ENCODE results near the gene TMEM107.

The TMEM107 gene

DNA sequence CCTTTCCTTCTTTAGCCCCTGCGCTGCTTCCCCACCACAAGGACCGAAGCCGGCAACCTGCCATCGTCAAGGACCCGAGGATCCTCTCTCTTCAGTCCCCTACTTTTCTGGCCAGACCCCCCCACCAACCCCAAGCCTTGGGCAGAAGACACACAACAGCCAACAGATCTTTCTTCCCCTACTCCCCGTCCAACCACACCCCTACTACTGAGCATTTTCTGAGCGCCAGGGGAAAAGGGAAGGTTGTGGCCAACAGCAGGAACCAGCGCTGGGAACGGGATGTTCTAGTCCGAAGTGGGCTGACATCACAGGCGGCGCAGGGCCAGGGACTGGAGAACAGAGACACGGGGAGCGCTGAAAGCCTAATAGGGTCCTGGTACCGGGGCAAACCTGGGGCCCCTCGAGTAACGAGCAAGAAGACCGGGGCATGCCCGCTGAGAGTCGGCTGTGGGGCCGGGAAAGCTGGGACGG lies 24.5 kb downstream of the TMEM107 start:
- no peak for DNase-seq
- H3K27me3 ChIP-seq (replicated peaks; ENCODE audit: insufficient read depth, low read length) = no peaks in the 10 kb centered on the region
- H3K36me3 ChIP-seq (replicated peaks; ENCODE audit: insufficient read depth, low read length) = no peaks in the 10 kb centered on the region; the same call in 1 of the 2 replicates
- H3K27ac ChIP-seq (ENCODE audit: low read length) = peak overlapping the region; percentile 81
- H3K9me2 ChIP-seq (replicated peaks; ENCODE audit: insufficient read depth, low read length) = no peaks in the 10 kb centered on the region
- peaks cover 21% of the 10 kb centered on the region for H3K4me1 ChIP-seq (ENCODE audit: low read length)
- peak overlapping the region; percentile 97 for H3K4me2 ChIP-seq (ENCODE audit: low read depth, low read length)
- H3F3A ChIP-seq (ENCODE audit: insufficient read depth, low read length) = peaks cover 8% of the 10 kb centered on the region
- H3K4me3 ChIP-seq (ENCODE audit: low read length) = peak overlapping the region; percentile 76
- peak overlapping the region; percentile 26 for H2AFZ ChIP-seq (ENCODE audit: low read length)
- H4K20me1 ChIP-seq (ENCODE audit: insufficient read depth, low read length) = no peaks in the 10 kb centered on the region
- no peaks in the 10 kb centered on the region for H3K9me3 ChIP-seq (replicated peaks; ENCODE audit: insufficient read depth, low read length)
- TF ChIP-seq EZH2 (optimal IDR thresholded peaks at IDR 0.05; ENCODE audit: low read depth, low read length) = no peak
- TF ChIP-seq EZH2phosphoT487 (IDR thresholded peaks at IDR 0.05; ENCODE audit: low read length) = no peak
- peaks cover 32% of the 10 kb centered on the region for H3K79me2 ChIP-seq (ENCODE audit: low read length)
- H3K9ac ChIP-seq (ENCODE audit: low read length) = peak overlapping the region; percentile 84

DNA sequence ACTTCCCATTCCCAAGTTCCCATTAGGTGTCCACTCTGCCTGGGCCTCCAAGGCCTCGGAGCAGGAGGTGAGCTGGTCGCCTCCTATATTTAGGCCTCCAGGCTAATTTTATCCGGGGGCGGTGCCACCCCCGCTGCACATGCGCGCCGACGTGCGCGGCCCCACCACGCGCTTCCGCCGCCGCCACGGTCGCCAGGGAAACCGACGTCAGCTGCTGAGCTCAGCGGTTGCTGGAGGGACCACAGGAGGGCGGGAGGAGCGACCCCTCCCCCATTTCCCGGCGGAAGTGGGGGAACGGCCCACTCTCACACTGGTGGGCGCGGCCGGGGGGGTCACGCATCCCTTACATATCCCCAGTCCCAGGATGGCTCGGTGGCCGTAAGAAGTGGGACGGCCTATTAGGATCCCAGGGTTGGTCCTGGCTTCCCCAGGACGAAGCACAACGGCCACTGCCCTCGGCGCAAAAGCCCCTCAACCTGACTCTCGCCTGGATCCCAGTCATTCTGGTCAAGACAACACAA lies 25.0 kb downstream of the TMEM107 start:
- Histone ChIP-seq H4K20me1 (ENCODE audit: insufficient read depth, low read length) (no peaks in the 10 kb centered on the region), H3K4me3 (ENCODE audit: low read length) (peak overlapping the region; percentile 76), H2AFZ (ENCODE audit: low read length) (peak overlapping the region; percentile 26; the same call in 1 of the 2 replicates), H3K9ac (ENCODE audit: low read length) (peak overlapping the region; percentile 84), H3K9me2 (replicated peaks; ENCODE audit: insufficient read depth, low read length) (no peaks in the 10 kb centered on the region), H3K36me3 (replicated peaks; ENCODE audit: insufficient read depth, low read length) (no peaks in the 10 kb centered on the region; the same call in 1 of the 2 replicates), H3F3A (ENCODE audit: insufficient read depth, low read length) (peaks cover 8% of the 10 kb centered on the region), H3K79me2 (ENCODE audit: low read length) (peaks cover 32% of the 10 kb centered on the region), H3K27me3 (replicated peaks; ENCODE audit: insufficient read depth, low read length) (no peaks in the 10 kb centered on the region), H3K27ac (ENCODE audit: low read length) (peak overlapping the region; percentile 81), H3K4me2 (ENCODE audit: low read depth, low read length) (peak overlapping the region; percentile 97), H3K9me3 (replicated peaks; ENCODE audit: insufficient read depth, low read length) (no peaks in the 10 kb centered on the region), H3K4me1 (ENCODE audit: low read length) (peaks cover 21% of the 10 kb centered on the region)
- TF ChIP-seq EZH2phosphoT487 (IDR thresholded peaks at IDR 0.05; ENCODE audit: low read length) (no peak), EZH2 (optimal IDR thresholded peaks at IDR 0.05; ENCODE audit: low read depth, low read length) (no peak)
- TF ChIP-seq, protein P1, sequence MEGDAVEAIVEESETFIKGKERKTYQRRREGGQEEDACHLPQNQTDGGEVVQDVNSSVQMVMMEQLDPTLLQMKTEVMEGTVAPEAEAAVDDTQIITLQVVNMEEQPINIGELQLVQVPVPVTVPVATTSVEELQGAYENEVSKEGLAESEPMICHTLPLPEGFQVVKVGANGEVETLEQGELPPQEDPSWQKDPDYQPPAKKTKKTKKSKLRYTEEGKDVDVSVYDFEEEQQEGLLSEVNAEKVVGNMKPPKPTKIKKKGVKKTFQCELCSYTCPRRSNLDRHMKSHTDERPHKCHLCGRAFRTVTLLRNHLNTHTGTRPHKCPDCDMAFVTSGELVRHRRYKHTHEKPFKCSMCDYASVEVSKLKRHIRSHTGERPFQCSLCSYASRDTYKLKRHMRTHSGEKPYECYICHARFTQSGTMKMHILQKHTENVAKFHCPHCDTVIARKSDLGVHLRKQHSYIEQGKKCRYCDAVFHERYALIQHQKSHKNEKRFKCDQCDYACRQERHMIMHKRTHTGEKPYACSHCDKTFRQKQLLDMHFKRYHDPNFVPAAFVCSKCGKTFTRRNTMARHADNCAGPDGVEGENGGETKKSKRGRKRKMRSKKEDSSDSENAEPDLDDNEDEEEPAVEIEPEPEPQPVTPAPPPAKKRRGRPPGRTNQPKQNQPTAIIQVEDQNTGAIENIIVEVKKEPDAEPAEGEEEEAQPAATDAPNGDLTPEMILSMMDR (IDR thresholded peaks at IDR 0.05; ENCODE audit: low read length) = no peak
- DNase-seq = peak; percentile 89

DNA sequence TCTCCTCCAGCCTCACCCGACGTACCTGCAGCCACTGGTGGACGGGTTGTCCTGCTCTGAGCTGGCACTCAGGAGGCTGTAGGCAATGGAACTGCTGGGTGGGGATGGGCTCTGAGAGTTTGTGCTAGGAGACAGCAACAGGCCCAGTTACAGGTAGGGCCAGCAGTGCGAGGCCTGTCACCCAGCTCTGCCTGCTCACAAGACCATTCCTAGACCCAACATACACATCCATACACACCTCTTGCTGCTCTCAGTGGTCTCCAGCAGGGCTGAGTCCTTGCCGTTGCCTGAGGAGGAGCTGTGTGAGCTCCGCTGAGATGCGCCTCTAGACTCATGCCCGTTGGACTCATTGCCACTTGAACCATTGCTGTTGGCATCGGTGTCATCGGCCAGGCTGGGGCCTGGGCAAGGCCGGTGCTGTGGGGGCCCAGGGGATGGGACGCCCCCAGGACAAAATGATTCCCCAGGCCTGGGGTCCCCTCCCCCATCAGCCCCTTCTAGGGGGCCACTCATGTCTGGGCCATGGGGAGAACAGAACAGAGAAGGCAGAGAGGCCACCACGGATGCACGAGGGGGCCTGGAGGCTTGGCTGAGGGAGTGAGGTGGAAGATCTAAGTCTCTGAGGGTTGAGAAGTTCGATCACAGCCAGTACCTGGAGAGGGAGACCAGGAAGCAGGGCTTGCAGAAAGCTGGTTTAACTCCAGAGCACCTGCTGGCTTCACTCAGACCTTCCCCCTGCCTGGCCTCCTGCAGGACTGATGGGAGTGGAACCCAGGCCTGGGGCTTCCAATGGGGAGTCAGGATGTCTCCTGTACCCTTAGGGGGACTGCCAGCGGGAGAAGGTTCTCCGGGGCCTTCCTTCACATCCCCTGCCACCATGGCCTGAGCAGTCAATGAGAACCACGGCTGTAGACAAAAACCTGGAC lies 25.7 kb downstream of the TMEM107 start:
- H3K9me3 ChIP-seq (replicated peaks; ENCODE audit: insufficient read depth, low read length) = no peaks in the 10 kb centered on the region
- H3K36me3 ChIP-seq (replicated peaks; ENCODE audit: insufficient read depth, low read length) = no peaks in the 10 kb centered on the region; the same call in 1 of the 2 replicates
- H3K4me1 ChIP-seq (ENCODE audit: low read length) = peaks cover 20% of the 10 kb centered on the region
- no peak overlapping the region for H2AFZ ChIP-seq (ENCODE audit: low read length)
- H3K9me2 ChIP-seq (replicated peaks; ENCODE audit: insufficient read depth, low read length) = no peaks in the 10 kb centered on the region
- H3K4me3 ChIP-seq (ENCODE audit: low read length) = peak overlapping the region; percentile 76
- peaks cover 8% of the 10 kb centered on the region for H3F3A ChIP-seq (ENCODE audit: insufficient read depth, low read length)
- no peaks in the 10 kb centered on the region for H4K20me1 ChIP-seq (ENCODE audit: insufficient read depth, low read length)
- no peak for TF ChIP-seq EZH2 (optimal IDR thresholded peaks at IDR 0.05; ENCODE audit: low read depth, low read length)
- TF ChIP-seq EZH2phosphoT487 (IDR thresholded peaks at IDR 0.05; ENCODE audit: low read length) = no peak
- TF ChIP-seq, protein P1 (IDR thresholded peaks at IDR 0.05; ENCODE audit: low read length) = no peak
- H3K9ac ChIP-seq (ENCODE audit: low read length) = peak overlapping the region; percentile 78
- H3K27me3 ChIP-seq (replicated peaks; ENCODE audit: insufficient read depth, low read length) = no peaks in the 10 kb centered on the region
- DNase-seq = no peak
- H3K79me2 ChIP-seq (ENCODE audit: low read length) = peaks cover 32% of the 10 kb centered on the region
- peak overlapping the region; percentile 69 for H3K27ac ChIP-seq (ENCODE audit: low read length)
- H3K4me2 ChIP-seq (ENCODE audit: low read depth, low read length) = peak overlapping the region; percentile 97

Measured in MM.1S (cell line).